GM21447 (cell line): ENCODE measurements around the gene SRSF8.
"Not testable (repeated sequence)": the region's sequence is repeated elsewhere in the genome, so short reads cannot be mapped to it uniquely, and the experiment has no call there.

Experiments
- ATAC-seq: cut with Tn5 transposase; IDR thresholded peaks from one replicate; pipeline ENCODE4 v1.9.1; 2021; ENCODE audit not compliant: unreplicated experiment

SRSF8 gene, protein sequence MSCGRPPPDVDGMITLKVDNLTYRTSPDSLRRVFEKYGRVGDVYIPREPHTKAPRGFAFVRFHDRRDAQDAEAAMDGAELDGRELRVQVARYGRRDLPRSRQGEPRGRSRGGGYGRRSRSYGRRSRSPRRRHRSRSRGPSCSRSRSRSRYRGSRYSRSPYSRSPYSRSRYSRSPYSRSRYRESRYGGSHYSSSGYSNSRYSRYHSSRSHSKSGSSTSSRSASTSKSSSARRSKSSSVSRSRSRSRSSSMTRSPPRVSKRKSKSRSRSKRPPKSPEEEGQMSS

DNA sequence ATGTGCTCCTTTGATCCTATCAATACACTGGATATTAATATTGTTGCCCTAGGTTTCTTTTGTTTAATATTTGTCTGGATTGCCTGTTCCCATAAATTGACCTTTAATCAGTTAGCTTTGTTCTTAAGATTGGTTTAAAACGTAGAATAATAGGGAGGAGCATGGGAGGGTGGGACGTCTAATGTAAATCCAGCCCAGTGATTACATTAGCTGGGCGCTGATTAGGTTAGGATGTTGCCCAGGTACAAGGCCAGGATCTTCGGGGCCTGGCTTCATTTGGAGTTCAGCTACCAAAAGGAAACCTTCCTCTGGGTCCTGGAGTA is at the start of gene SRSF8:
Gene SRSF8, plus strand, starts transcription at position 204 of the 323 bp plus-strand sequence. CDS start 308 bp downstream, outside the sequence.
- peak; percentile 35 for ATAC-seq

DNA sequence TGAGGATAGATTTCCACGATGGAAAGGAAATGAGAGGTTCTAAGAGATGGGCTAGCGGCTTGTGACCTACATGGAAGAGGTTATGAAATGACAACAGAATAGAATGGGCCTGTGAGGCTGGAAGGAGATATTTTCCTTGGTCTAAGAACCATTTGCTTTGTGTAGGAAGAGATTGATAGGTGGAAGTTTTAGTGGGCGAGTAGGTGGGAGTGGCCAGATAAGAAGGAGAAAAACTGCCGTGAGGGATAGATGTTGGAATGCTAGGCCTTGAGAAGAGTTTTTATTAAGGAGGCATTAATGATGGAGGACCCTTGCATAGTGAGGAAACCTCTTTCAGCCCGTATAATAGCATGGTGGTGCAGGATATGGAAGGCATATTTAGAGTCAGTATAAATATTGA is 45.3 kb upstream of the SRSF8 start:
- not testable (repeated sequence) for ATAC-seq

DNA sequence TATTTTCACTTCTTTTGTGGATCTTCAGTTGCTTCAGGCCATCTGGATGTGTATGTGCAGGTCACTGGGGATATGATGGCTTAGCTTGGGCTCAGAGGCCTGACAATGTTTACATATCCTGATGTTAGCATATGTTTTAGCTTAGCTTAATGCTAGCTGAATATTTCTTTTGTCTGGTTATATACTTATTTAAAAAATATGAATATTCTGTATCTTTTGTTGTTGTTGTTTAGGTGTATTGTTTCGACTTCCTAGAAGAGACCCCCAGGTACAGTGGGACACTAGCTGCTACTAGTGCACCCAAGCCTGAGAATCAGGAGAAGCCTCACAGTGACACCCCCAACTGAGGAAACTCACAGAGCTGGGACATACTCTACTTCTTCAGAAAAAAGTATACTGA is 41.8 kb upstream of the SRSF8 start, which contains the start of gene KDM4E:
Gene KDM4E, plus strand, starts transcription at position 301 of the 400 bp plus-strand sequence. CDS start 300 bp downstream, outside the sequence.
- ATAC-seq, result no peak

DNA sequence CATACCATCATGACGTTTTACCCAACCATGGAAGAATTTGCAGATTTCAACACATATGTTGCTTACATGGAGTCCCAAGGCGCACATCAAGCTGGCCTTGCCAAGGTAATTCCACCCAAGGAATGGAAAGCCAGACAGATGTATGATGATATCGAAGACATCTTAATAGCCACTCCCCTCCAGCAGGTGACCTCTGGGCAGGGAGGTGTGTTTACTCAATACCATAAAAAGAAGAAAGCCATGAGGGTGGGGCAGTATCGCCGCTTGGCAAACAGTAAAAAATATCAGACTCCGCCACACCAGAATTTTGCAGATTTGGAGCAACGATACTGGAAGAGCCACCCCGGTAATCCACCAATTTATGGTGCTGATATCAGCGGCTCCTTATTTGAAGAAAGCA is 41.1 kb upstream of the SRSF8 start:
- not testable (repeated sequence) for ATAC-seq

DNA sequence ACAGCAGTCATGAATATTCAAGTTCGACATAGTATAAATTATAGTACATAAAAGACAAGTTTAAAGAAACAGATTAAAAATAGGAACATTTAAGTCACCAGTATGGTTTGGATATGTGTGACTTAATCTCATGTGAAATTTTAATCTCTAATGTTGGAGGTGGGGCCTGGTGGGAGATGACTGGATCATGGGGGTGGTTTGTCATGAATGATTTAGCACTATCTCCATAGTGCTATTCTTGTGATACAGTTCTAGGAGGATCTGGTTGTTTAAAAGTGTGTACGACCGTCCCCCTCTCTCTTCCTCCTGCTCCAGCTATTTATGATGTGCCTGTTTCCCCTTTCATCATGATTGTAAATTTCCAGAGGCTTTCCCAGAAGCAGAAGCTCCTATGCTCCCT is 38.4 kb upstream of the SRSF8 start:
- ATAC-seq, result no peak

DNA sequence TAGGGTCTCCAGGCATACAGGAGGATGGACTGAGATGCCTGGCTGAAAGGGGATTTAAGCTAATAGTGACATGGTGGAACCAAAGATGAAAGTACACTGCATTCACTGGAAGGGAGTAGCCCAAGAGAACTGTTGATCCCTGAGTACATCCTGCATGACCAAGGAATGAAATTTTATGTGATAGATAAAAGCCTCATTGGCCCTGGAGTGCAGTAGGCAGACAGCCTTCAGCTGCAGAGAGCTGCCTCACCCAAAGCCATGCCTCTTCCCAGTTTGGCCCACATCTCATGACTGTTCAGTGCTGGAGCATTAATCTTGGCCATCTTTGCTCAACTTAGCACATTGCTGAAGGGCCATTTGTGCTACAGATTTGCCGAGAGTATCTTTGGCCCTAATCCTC is 33.7 kb upstream of the SRSF8 start:
- ATAC-seq, result no peak

DNA sequence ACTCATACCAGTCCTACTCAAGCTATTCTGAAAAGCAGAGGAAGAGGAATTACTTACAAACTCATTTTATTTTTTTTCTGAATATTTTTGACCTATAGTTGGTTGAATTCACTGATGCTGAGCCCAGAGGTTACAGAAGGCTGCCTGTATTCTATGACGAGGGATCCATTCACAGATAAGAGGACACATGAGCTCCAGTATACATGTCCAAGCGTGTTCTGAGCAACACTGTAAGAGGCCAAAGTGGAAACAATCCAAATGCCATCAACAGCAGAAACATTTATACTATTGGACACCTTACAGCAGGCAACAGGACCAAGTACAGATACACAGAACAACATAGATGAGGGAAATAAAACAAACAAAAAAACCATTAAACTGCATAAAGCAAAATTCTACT is 31.4 kb upstream of the SRSF8 start:
- ATAC-seq, result no peak

DNA sequence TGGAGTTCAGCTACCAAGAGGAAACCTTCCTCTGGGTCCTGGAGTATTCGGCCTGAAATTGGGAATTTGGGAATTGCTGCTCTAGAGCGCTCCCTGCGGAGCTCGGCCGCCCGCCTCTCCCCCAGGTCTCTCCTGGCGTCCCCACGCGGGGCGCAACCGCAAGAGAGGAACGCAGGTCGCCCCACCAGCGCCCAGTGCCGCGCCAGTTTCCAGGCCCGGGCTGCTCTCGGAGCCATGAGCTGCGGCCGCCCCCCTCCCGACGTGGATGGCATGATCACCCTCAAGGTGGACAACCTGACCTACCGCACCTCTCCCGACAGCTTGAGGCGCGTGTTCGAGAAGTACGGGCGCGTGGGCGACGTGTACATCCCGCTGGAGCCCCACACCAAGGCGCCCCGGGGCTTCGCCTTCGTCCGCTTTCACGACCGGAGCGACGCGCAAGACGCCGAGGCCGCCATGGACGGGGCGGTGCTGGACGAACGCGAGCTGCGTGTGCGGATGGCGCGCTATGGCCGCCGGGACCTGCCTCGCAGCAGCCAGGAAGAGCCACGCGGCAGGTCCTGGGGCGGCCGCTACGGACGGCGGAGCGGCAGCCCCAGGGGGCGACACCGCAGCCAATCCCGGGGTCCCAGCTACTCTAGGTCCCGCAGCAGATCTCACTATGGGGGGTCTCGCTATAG is 29.2 kb upstream of the SRSF8 start:
- ATAC-seq, result not testable (repeated sequence)

DNA sequence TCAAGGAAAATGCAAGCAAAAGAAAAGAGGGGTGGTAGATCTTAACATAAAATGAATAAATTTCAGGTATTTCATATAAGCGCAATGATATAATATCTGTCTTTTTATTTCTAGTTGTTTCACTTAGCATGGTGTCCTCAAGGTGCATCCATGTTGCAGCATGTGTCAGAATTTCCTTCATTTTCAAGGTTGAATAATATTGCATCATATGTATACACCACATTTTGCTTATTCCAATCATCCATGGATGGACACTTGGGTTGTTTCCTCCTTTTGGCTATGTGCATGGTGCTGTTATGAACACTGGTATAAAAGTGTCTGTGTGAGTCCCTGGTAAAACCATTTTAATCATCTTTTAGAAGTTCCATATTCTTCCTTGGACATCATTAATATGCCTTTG is 24.5 kb upstream of the SRSF8 start:
- ATAC-seq, result no peak

DNA sequence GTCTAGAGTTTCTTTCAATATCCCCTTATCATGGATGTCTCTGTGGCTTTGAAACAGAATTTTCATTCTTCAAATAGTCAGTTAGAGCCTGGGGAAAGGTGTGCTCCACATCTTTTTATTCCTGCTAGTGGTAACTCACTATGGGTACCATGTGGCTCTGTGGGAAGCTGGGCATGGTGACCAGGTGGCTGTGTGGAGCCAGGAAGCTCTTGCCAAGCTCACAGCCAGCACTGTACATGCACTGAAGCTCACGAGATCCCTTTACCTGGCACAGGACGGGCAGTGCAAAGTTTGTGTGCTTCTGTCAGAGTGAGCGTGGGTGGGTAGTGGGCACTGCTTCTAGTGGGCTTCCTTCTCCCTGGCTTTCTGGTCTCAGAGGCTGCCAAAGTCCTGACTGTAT is 23.8 kb upstream of the SRSF8 start:
- ATAC-seq, result no peak

DNA sequence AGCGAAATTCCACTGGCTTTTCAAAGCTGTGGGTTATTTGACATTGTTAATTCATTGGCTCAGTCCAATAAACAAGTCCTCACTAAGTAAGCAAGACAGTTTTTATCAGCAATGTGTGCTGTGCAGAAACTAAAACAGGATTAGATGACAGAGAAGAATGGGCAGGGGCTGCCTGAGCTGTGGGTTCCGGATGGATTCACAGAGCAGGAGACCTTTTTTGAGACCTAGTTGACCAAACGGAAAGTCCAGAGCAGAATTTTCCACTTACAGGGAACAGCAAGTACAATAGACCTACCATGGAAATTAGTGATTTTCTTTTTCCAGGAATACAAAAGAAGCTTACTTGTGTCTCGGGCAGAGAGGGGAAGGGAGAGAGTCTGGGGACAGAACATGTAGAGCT is 22.7 kb upstream of the SRSF8 start:
- ATAC-seq, result no peak

DNA sequence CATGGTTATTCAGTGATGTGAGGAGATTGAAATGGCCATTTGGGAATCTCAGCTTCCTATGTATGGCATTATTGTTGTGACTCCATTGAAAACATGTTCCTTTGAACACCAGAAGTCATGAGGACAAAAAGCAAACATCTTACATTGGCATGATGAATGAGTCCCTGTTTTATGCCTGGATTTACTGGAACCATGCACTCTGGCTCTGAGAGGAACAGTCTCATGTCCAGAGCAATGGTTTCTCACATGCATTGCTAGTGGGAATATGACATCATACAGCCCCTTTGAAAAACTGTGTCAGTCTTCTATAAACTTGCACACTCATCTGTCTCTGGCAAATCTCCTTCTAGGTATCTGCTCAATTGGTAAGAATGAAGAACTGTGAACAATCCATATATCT is 20.9 kb upstream of the SRSF8 start:
- ATAC-seq, result no peak

DNA sequence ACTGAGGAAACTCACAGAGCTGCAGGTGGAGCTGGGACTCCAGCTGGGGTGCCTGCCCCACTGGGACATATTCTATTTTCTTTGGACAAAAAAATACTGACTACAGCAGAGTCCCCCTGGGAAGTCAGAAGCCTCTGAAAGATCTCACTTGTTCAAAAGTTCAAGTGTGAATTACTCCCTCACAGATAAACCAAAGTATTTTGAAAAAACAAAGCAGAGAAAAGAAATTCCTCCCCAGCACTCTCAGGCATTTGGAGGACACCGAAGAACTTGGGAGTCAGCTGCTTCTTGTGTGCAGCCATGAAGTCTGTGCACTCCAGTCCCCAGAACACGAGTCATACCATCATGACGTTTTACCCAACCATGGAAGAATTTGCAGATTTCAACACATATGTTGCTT is 17.6 kb upstream of the SRSF8 start, which contains the start of gene KDM4F:
Gene KDM4F, plus strand, starts transcription at position 301 of the 400 bp plus-strand sequence.
- ATAC-seq, result not testable (repeated sequence)

DNA sequence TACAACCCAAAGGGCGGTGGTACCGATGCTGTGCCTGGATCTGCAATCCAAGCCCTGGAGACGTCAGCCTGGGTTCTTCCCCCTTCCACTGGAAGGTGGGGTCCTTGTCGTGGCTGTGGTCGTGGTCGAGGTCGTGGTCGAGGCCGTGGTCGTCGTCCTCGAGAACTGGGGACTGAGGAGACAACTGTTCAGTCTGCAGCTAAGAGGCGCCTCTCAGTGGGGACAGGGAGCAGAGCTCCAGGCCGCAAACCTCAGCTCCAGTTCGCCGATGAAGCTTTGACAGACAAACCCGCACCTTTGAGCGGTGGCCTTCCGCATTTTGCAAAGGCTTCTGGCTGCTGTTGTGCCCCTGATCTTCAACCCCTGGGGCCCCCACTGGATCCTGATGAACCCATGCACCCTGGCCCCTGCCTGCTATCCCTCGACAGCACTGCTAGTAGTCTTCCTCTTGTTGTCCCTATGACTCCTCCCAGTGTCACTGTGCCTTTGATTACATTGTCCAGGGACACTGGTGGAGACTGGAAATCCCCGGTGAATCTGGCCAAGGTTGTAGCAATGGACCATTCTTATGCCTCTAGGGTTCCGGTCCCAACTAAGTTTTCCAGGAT is 16.0 kb upstream of the SRSF8 start:
- no peak for ATAC-seq

DNA sequence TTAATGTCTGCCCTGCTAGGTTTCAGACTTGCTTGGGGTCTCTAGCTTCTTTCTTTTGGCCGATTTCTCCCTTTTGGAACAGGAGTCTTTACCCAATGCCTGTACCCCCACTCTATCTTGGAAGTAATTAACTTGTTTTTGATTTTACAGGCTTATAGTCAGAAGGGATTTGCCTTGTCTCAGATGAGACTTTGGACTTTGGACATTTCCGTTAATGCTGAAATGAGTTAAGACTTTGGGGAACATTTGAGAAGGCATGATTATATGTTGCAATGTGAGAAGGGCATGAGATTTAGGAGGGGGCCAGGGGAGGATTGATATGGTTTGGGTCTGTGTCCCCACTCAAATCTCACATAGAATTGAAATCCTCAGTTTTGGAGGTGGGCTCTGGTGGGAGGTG is 12.4 kb upstream of the SRSF8 start:
- ATAC-seq, result no peak

DNA sequence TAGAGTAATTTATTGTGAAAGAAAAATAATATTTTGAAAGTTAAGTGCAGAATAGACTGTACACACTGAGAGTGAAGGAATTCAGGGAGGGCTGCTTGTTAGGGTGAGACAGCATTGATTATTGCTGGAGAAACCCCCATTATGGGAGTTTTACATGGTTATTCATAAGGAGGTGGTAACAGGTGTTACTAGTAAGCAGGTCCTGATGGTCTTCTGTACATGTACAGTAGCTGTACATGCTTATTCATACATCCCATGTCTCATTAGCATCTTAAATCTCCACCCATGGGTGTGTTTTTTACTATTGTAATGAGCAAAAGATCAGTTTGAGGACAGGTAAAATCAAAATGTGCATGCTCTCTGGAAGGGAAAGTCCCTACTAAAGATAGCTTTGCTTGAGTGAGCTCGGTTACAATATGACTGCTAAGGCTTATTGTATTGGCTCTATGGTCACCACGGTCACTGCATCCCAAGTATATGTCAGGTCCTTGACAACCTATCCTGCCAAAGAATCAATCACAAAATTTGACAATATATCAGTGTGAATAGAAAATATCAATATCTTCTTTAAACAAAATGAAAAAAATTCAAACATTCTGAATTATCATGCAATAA is 11.3 kb upstream of the SRSF8 start:
- peak; percentile 94 for ATAC-seq

DNA sequence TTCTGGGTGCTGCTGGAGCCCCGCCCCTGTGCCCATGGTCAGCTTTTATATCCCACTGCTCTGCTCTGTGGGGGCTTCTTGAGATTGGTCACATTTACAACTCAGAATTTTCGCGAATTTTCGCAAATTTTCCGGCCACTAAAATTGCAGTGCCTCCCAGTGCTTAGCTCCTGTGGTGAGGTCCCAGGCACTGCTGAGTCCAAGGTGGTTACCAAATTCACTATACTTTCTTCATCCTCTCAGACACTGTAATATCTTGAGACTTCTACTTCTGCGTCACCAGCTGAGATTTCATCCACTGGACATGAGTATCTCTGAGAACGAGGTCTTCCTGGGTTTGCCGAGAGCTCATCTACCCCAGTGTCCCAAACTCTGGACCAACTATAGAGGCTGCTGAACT is 8.8 kb upstream of the SRSF8 start:
- ATAC-seq, result no peak

DNA sequence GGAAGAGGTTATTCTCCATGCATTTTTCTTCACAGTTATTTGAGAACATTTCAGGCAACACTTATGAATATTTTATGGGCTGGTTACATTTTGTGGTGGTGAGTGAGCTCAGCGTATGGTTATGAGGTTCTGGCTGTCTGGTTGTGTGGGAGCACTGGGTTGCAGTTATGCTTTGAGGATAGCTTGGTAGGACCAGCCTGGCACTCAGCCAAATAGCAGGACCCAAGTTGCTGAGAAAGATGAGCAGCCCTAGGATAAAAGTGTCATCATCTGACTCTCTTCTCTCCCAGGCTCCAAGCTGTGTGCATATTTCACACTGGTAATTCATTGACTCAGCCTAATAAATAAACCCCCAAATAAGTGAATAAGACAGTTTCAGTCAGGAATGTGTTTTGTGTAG is 8.1 kb upstream of the SRSF8 start:
- no peak for ATAC-seq

DNA sequence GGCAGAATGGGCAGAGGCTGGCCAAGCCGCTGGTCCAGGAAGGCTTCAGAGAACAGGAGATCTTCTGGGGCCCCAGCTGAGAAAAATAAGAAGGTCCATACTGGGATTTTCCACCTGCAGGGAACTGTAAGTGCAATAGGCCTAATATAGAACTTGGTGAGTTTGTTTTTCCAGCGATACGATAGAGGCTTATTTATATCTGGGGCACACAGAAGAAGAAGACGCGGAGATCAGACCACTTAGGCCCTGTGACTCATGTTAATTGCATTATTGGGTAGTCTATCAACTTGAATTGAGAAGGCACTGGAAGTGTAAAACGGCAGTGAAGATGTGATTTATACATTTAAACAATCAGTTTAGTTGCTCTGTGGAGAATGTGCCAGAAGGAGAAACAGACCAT is 7.7 kb upstream of the SRSF8 start:
- no peak for ATAC-seq

DNA sequence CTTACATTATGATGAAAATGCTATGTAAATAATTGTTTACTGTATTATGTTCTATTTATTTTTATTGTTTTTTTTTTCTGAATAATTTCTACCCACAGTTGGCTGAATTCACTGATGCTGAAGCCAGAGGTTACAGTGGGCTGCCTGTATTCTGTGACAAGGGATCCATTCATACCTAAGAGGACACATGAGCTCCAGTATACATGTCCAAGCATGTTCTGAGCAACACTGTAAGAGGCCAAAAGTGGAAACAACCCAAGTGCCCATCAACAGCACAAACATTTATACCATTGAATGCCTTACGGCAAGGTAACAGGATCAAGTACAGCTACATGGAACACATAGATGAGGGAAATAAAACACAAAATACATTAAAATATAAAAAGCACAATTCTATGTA is 1.4 kb upstream of the SRSF8 start:
- ATAC-seq, result no peak

DNA sequence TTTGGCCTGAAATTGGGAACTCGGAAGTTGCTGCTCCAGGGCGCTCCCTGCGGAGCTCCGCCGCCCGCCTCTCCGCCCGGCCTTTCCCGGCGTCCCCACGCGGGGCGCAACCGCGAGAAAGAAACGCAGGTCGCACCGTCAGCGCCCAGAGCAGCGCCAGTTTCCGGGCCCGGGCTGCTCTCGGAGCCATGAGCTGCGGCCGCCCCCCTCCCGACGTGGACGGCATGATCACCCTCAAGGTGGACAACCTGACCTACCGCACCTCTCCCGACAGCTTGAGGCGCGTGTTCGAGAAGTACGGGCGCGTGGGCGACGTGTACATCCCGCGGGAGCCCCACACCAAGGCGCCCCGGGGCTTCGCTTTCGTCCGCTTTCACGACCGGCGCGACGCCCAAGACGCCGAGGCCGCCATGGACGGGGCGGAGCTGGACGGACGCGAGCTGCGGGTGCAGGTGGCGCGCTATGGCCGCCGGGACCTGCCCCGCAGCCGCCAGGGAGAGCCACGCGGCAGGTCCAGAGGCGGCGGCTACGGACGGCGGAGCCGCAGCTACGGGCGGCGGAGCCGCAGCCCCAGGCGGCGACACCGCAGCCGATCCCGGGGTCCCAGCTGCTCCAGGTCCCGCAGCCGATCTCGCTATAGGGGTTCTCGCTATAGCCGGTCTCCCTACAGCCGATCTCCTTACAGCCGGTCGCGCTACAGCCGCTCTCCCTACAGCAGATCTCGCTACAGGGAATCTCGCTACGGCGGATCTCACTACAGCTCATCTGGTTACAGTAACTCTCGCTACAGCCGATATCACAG is 521 bp downstream of the SRSF8 start:
- ATAC-seq, result peak; percentile 51
